BLaER1 treated with 17β-estradiol and CSF1 and Interleukin-3, amounts not matched to agents 10 nM and 100 nM (cell line): Measurements from ENCODE around the gene FAAP20.

Experiments
- H3K27ac ChIP-seq, 11 experiments: shearing (Covaris generic); formaldehyde crosslinking; 2 replicates each; pipeline ENCODE4 v1.8.1; 2022
- H3K27me3 ChIP-seq, 11 experiments: shearing (Covaris generic); formaldehyde crosslinking; 2 replicates each; pipeline ENCODE4 v1.8.1; 2022
- H3K36me3 ChIP-seq, 11 experiments: shearing (Covaris generic); formaldehyde crosslinking; 2 replicates each; pipeline ENCODE4 v1.8.1; 2022
- H3K4me1 ChIP-seq, 10 experiments: shearing (Covaris generic); formaldehyde crosslinking; 2 replicates each; pipeline ENCODE4 v1.8.1; 2022
- H3K4me2 ChIP-seq, 11 experiments: shearing (Covaris generic); formaldehyde crosslinking; 2 replicates each; pipeline ENCODE4 v1.8.1; 2022
- H3K4me3 ChIP-seq, 10 experiments: shearing (Covaris generic); formaldehyde crosslinking; 2 replicates each; pipeline ENCODE4 v1.8.1; 2022
- H3K9ac ChIP-seq, 11 experiments: shearing (Covaris generic); formaldehyde crosslinking; 2 replicates each; pipeline ENCODE4 v1.8.1; 2022
- H3K9me3 ChIP-seq, 11 experiments: shearing (Covaris generic); formaldehyde crosslinking; replicated peaks in 1 of 11; 2 replicates each; pipeline ENCODE4 v1.8.1; 2022
- H4K20me1 ChIP-seq, 11 experiments: shearing (Covaris generic); formaldehyde crosslinking; 2 replicates each; pipeline ENCODE4 v1.8.1; 2022
- Cebpa-rat ChIP-seq, 11 experiments: shearing (Covaris generic); IDR thresholded peaks; 2 replicates each; pipeline ENCODE4 v1.8.1; 2022

Gene FAAP20

DNA sequence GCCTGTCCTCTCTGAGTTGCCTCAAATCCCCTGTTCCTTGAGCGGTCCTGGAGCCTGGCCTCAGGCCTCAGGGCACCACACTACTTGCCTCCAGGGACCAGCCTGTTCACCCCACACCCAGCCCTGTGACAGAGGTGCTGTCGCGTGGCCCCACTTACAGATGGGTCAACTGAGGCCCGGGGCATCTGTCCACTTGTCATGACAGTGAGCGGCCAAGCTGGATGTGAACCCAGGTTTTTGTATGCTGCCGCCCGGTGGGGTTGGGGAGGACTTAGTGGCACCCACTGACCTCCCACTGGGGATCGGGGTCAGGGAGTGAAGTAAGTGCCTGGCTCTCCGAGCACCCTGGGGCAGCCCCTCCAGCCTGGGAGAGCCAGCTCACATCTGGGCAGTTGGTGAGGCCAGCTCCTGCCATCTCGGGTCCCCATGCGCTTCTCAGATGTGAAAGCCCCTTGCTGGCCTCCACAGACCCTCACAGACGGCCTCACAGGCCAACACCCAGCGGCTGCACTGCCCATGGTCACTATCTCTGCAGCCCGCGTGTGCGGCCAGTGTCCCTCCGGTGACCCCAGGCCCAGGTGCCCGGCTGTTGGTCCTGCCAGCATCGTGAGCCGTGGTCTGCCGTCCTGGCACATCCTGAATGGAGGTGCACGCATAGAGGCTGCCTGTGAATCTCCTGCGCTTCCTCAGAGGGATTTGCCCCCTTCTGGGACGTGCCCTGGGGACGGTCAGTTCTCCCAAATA lies 9.3 kb upstream of the FAAP20 start:
- Histone ChIP-seq H3K27me3 (no peaks in the 10 kb centered on the region), H3K9me3 (no peaks in the 10 kb centered on the region), H3K36me3 (no peaks in the 10 kb centered on the region), H3K4me1 (peaks cover 60 to 91% (median 82%) of the 10 kb centered on the region in 10 experiments), H3K4me2 (peak overlapping the region; percentile 93 to 100 (median 98)), H3K27ac (peak overlapping the region in 10 of 11 experiments; percentile 58 to 77 (median 68); a peak in 20 of 22 replicates), H3K4me3 (peak overlapping the region; percentile 47 to 65 (median 53); a peak in 15 of 20 replicates), H4K20me1 (peaks cover 0 to 32% (median 14%) of the 10 kb centered on the region in 11 experiments; a peak in 11 of 22 replicates), H3K9ac (peak overlapping the region; percentile 66 to 78 (median 75); a peak in 21 of 22 replicates)
- no peak for TF ChIP-seq Cebpa-rat (IDR thresholded peaks at IDR 0.05)

DNA sequence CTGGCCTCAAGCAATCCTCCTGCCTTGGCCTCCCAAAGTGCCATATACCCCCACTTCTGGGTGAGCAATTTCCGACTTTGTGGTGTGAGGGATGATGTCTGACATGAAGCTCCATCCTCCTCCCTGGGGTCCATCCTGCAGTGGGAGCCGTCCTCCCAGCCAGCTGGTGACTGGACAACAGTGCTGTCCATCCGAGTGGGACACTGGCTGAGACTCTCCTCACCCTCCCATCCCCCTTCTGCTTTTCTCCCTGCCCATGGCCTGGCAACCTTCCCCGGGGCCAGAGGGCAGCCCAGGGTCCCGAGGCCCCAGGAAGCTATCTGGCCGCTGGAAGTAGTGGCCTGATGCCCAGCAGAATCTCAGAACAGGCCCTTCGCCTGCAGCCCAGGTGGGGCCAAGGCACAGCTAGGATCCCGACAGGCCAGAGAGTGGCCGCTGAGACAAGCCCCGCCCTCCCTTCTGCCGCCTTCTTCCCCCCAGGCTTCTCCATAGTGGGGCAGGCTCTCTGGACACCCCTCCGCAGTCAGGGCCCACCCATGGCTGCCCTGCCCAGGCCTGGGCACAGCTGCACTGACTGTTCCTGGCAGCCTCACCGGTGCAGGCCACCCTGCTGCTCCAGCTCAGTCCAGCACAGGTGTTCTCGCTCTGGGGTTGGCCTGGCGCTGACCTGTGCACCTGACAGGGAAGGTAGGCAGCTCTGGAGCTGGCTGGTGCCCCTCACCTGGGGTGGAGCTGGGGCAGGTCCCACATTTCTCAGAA lies 8.4 kb upstream of the FAAP20 start:
- peaks cover 68 to 94% (median 87%) of the 10 kb centered on the region in 10 experiments for H3K4me1 ChIP-seq
- peak overlapping the region in 10 of 11 experiments; percentile 93 to 100 (median 98); a peak in 14 of 22 replicates for H3K4me2 ChIP-seq
- H3K27me3 ChIP-seq: no peaks in the 10 kb centered on the region

DNA sequence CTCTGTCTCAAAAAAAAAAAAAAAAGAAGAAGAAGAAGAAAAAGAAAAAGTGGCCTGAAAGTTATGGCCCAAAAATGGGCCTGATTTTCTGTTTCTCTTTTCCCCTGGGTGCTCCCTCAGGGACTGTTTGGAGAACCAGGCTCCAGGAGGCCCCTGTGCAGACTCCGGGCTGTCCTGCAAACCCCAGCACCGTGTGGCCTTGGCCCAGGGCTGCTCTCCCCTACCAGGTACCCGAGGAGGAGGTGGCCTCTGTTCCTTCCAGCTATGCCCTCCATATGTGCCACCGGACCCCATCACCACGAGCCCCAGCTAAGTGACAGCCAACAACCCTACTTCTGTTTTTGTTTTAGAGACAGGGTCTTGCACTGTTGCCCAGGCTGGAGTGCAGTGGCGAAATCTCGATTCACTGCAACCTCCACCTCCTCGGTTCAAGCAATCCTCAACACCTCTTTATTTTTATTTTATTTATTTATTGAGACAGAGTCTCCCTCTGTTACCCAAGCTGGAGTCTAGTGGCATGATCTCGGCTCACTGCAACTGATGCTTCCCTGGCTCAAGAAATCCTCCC lies 7.5 kb upstream of the FAAP20 start:
- no peak for TF ChIP-seq Cebpa-rat (IDR thresholded peaks at IDR 0.05)
- H4K20me1 ChIP-seq: peaks cover 0 to 32% (median 14%) of the 10 kb centered on the region in 11 experiments; a peak in 11 of 22 replicates
- no peaks in the 10 kb centered on the region for H3K27me3 ChIP-seq
- peak overlapping the region in 4 of 11 experiments; percentile 10 to 39 (median 16); a peak in 5 of 22 replicates for H3K27ac ChIP-seq
- no peak overlapping the region for H3K4me3 ChIP-seq
- peak overlapping the region in 5 of 11 experiments; percentile 2 to 55 (median 27); a peak in 5 of 22 replicates for H3K9ac ChIP-seq
- H3K4me2 ChIP-seq: peak overlapping the region; percentile 78 to 100 (median 93)
- H3K36me3 ChIP-seq: no peaks in the 10 kb centered on the region
- no peaks in the 10 kb centered on the region for H3K9me3 ChIP-seq
- peaks cover 68 to 94% (median 90%) of the 10 kb centered on the region in 10 experiments for H3K4me1 ChIP-seq

More for the DNA sequence above, 8.4 kb upstream of the FAAP20 start:
- no peak for TF ChIP-seq Cebpa-rat (IDR thresholded peaks at IDR 0.05)
- H4K20me1 ChIP-seq: peaks cover 0 to 32% (median 14%) of the 10 kb centered on the region in 11 experiments; a peak in 11 of 22 replicates
- no peaks in the 10 kb centered on the region for H3K36me3 ChIP-seq
- no peak overlapping the region; a peak in 1 of 22 replicates for H3K27ac ChIP-seq
- no peak overlapping the region for H3K4me3 ChIP-seq
- peak overlapping the region in 4 of 11 experiments; percentile 15 to 77 (median 74); a peak in 6 of 22 replicates for H3K9ac ChIP-seq
- H3K9me3 ChIP-seq: no peaks in the 10 kb centered on the region

DNA sequence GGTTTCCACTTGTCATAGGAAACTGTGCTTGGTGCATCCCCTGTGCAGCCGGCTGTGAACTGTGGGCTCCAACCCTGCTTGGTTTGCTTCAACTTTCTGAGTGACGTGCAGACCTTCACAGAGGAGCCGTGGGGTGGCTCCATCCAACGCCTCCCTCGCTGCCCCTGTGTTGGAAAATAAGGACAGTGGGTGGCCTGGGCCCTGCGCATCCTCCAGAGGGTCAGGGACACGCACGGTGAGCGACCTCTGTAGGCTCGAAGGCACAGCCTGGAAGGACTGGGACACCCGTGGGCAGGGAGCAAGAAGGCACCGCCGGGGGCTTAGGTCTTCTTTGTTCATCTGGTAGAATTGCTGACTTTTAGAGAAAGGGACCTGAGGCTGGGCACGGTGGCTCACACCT lies 6.5 kb upstream of the FAAP20 start:
- H3K9me3 ChIP-seq: no peaks in the 10 kb centered on the region
- peaks cover 0 to 32% (median 14%) of the 10 kb centered on the region in 11 experiments; a peak in 11 of 22 replicates for H4K20me1 ChIP-seq
- H3K27me3 ChIP-seq: no peaks in the 10 kb centered on the region
- peaks cover 70 to 92% (median 90%) of the 10 kb centered on the region in 10 experiments for H3K4me1 ChIP-seq
- H3K4me2 ChIP-seq: peak overlapping the region; percentile 78 to 100 (median 93)
- TF ChIP-seq Cebpa-rat (IDR thresholded peaks at IDR 0.05): no peak
- peak overlapping the region in 5 of 10 experiments; percentile 9 to 68 (median 63); a peak in 9 of 20 replicates for H3K4me3 ChIP-seq
- H3K27ac ChIP-seq: no peak overlapping the region
- no peaks in the 10 kb centered on the region for H3K36me3 ChIP-seq
- peak overlapping the region in 9 of 11 experiments; percentile 24 to 73 (median 45); a peak in 13 of 22 replicates for H3K9ac ChIP-seq

DNA sequence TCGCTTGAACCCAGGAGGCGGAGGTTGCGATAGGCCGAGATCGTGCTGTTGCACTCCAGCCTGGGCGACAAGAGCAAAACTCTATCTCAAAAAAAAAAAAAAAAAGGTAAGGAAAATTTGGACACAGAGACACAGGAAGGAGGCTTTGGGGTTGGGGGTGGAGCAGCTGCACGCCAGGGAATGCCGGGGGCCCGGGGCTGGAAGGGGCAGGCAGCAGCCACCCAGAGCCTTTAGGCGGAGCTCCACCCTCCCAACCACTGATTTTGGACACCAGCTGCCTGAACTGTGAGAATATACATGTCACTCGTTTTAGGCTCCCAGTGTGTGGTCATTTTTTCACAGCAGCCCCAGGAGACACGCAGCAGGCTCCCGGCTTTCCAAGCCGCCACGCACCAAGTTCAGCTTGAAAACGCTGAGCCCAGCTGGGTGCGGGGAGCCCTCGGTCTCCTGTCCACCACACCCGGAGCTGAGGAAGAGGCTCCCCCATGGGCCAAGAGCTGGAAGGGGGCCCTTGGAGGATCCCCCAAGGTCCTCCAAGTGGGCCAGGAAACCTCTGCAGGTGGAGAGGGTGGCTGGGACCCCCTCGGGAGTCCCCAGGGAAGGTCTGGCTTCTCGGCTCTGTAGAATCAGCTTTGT lies 5.9 kb upstream of the FAAP20 start:
- TF ChIP-seq Cebpa-rat (IDR thresholded peaks at IDR 0.05): no peak
- no peaks in the 10 kb centered on the region for H3K36me3 ChIP-seq
- H3K27ac ChIP-seq: no peak overlapping the region; a peak in 1 of 22 replicates
- H3K4me1 ChIP-seq: peaks cover 70 to 92% (median 90%) of the 10 kb centered on the region in 10 experiments
- peak overlapping the region; percentile 24 to 73 (median 45); a peak in 19 of 22 replicates for H3K9ac ChIP-seq
- no peaks in the 10 kb centered on the region for H3K9me3 ChIP-seq
- H3K4me3 ChIP-seq: peak overlapping the region in 7 of 10 experiments; percentile 9 to 68 (median 57); a peak in 13 of 20 replicates
- no peaks in the 10 kb centered on the region for H3K27me3 ChIP-seq
- H3K4me2 ChIP-seq: peak overlapping the region; percentile 78 to 100 (median 93)
- H4K20me1 ChIP-seq: peaks cover 0 to 32% (median 14%) of the 10 kb centered on the region in 11 experiments; a peak in 11 of 22 replicates

DNA sequence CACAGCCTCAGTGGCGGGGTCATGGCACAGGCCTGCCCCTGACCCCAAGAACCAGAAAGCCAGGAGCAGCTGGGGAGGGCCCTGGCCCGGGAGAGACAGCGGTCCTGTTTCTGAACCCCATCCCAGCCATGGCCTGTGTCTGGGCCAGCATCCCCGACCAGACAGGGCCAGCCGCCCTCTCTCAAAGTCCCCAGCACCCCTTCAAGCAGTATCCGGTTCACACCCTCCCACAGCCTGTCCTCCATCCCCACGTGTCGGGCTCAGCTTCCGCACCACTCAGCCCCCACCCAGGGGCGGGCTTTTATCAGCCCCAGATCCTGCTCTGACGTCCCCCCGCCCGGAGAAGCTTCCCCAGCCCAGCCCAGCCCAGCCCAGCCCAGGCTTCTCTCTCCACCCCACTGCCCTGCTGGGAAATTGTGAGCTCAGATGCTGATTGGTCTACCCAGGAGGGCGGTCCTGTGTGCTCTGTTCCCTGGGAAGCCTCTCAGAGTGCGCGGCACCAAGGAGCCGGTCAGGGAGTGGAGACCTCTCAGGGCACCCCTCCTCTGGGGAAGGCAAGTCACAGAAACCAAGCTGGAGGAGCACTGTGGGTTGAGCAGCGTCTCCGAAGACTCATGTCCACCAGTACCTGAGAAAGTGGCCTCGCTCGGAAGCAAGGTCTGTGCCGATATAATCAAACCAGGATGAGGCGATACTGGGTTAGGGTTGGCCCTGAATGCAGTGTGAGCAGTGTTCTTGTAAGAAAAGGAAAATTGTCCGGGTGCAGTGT lies 4.7 kb upstream of the FAAP20 start:
- peaks cover 67 to 90% (median 87%) of the 10 kb centered on the region in 10 experiments for H3K4me1 ChIP-seq
- peaks cover 0 to 32% (median 12%) of the 10 kb centered on the region in 11 experiments; a peak in 11 of 22 replicates for H4K20me1 ChIP-seq
- peak overlapping the region in 10 of 11 experiments; percentile 46 to 83 (median 76); a peak in 21 of 22 replicates for H3K27ac ChIP-seq
- H3K9ac ChIP-seq: peak overlapping the region; percentile 51 to 73 (median 70); a peak in 21 of 22 replicates
- H3K4me2 ChIP-seq: peak overlapping the region; percentile 78 to 100 (median 93)
- H3K36me3 ChIP-seq: no peaks in the 10 kb centered on the region
- H3K4me3 ChIP-seq: peak overlapping the region in 9 of 10 experiments; percentile 47 to 68 (median 57); a peak in 18 of 20 replicates
- H3K9me3 ChIP-seq: no peaks in the 10 kb centered on the region
- TF ChIP-seq Cebpa-rat (IDR thresholded peaks at IDR 0.05): no peak
- H3K27me3 ChIP-seq: no peaks in the 10 kb centered on the region

DNA sequence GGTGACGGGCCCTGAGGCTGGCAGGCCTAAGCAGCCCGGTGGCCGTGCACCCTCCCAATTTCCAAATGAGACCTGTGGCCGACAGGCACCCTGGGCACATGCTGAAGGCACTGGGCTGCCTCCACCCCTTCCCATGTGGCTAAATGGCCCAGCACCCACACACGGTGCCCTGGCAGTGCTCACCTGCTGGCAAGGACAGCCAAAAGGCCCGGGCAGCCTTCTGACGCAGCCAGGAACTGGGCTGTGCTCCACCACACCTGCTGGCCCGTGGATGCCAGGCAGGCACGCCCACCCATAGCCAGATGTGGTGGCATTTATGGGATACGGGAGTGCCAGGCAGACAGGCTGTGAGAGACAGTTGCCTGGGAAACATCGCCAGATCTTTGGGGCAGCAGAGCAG lies 4.0 kb upstream of the FAAP20 start:
- Histone ChIP-seq H3K36me3 (no peaks in the 10 kb centered on the region; a peak in 1 of 22 replicates), H3K27ac (peak overlapping the region in 10 of 11 experiments; percentile 46 to 83 (median 76); a peak in 20 of 22 replicates), H3K27me3 (no peaks in the 10 kb centered on the region), H3K9ac (peak overlapping the region; percentile 25 to 72 (median 65); a peak in 21 of 22 replicates), H3K4me2 (peak overlapping the region; percentile 78 to 100 (median 93)), H3K4me1 (peaks cover 66 to 88% (median 86%) of the 10 kb centered on the region in 10 experiments), H3K4me3 (peak overlapping the region in 1 of 10 experiments; percentile 65; a peak in 3 of 20 replicates), H4K20me1 (peaks cover 0 to 26% (median 10%) of the 10 kb centered on the region in 11 experiments; a peak in 10 of 22 replicates), H3K9me3 (no peaks in the 10 kb centered on the region)
- TF ChIP-seq Cebpa-rat (IDR thresholded peaks at IDR 0.05): no peak
